ENCODE results near the gene PRKD1.

The PRKD1 gene

DNA sequence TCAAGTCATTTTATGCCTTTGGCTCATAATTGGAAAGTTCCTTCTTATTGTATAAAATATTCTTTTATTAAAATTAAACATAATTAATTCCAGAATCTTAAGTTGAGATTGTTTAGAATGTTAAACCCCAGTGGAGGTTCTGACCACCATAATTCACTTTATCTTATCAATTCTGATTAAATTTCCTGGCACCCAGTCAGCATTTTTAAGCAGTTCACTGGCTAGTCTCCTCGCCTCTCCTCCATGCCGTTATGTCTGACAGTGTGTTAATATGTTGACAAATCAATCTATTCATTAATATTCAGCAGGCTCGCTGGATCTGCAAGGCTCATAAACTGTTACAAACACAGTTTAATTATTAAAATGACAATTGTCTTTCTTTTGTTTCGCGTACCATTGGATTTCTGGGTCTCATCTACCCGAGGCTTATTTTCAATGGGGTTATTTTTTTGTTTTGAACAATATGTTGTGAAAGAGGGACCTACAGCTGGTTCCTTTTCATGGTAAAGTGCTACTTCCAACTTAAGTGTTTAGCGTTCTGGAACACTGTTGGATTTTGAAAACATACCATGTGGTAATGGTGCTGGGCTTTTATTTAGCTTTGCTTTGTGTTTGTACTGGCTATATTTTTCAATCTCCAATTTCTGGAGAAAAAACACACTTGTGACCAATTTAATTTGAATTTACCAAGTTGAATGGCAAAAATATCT, 339.7 kb downstream of the PRKD1 start:
- FAIRE-seq (no peak), DNase-seq (ENCODE audit: insufficient read length, low spot score) (no peak)
- no peak for TF ChIP-seq POLR2A (IDR thresholded peaks at IDR 0.05; ENCODE audit: low read depth, low read length)
- no peak for TF ChIP-seq POLR2AphosphoS5 (IDR thresholded peaks at IDR 0.05; ENCODE audit: low read depth, low read length)
- no peak for TF ChIP-seq POU2F2 (IDR thresholded peaks at IDR 0.05; ENCODE audit: low read depth, low read length)
- TF ChIP-seq SPI1 (IDR thresholded peaks at IDR 0.05; ENCODE audit: low read depth, low read length): no peak
- no peak for TF ChIP-seq TAF1 (IDR thresholded peaks at IDR 0.05; ENCODE audit: low read depth, low read length)
- no peak for TF ChIP-seq PAX5 (IDR thresholded peaks at IDR 0.05; ENCODE audit: insufficient read depth, low read length, severe bottlenecking)

DNA sequence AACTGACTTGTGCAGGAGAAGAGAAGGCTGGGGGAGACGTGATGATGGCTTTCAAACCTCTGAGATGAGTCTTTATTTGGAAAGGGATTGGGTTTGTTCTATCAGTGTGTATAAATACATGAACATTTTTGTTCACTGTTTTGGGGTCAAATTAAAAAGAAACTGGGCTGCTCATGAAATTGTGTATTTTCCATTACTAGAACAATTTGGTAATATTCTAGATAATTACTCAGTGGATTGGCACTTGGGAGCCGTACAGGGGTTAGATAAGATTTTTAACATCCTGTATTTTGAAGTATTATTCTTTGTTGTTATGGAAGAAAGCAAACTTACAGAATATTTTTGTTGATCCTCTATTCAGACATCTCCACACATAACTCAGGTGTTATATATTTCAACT, 340.6 kb downstream of the PRKD1 start:
- no peak for DNase-seq (ENCODE audit: insufficient read length, low spot score)
- no peak for TF ChIP-seq POLR2AphosphoS5 (IDR thresholded peaks at IDR 0.05; ENCODE audit: low read depth, low read length)
- TF ChIP-seq POLR2A (IDR thresholded peaks at IDR 0.05; ENCODE audit: low read depth, low read length): no peak
- TF ChIP-seq TAF1 (IDR thresholded peaks at IDR 0.05; ENCODE audit: low read depth, low read length): no peak
- TF ChIP-seq POU2F2 (IDR thresholded peaks at IDR 0.05; ENCODE audit: low read depth, low read length): no peak
- TF ChIP-seq SPI1 (IDR thresholded peaks at IDR 0.05; ENCODE audit: low read depth, low read length): no peak
- no peak for TF ChIP-seq PAX5 (IDR thresholded peaks at IDR 0.05; ENCODE audit: insufficient read depth, low read length, severe bottlenecking)

DNA sequence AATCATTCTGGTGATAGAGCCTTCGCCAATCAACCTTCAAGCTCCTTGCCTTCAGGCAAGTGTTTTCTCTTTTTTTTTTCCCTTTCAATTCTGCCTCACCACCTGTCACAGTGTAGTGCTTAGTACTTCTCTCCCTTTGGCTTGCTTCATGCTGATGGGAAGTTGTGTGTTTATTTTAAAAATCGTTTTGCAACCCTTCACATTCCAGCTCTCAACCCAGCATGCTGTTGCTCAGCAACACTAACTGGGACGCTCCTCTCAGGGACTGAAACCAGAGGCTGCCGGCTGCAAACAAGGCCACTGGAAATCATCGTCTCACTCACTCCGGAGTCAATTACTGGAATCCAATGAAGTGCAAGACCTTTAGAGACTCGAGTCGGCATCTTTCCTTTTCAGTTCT, 342.7 kb downstream of the PRKD1 start:
- DNase-seq (ENCODE audit: insufficient read length, low spot score): no peak
- TF ChIP-seq SPI1 (IDR thresholded peaks at IDR 0.05; ENCODE audit: low read depth, low read length): no peak
- no peak for TF ChIP-seq POLR2AphosphoS5 (IDR thresholded peaks at IDR 0.05; ENCODE audit: low read depth, low read length)
- no peak for TF ChIP-seq TAF1 (IDR thresholded peaks at IDR 0.05; ENCODE audit: low read depth, low read length)
- TF ChIP-seq POLR2A (IDR thresholded peaks at IDR 0.05; ENCODE audit: low read depth, low read length): no peak
- TF ChIP-seq PAX5 (IDR thresholded peaks at IDR 0.05; ENCODE audit: insufficient read depth, low read length, severe bottlenecking): no peak
- no peak for TF ChIP-seq POU2F2 (IDR thresholded peaks at IDR 0.05; ENCODE audit: low read depth, low read length)
- no peak for FAIRE-seq

More for the DNA sequence above, 340.6 kb downstream of the PRKD1 start:
- FAIRE-seq: no peak

DNA sequence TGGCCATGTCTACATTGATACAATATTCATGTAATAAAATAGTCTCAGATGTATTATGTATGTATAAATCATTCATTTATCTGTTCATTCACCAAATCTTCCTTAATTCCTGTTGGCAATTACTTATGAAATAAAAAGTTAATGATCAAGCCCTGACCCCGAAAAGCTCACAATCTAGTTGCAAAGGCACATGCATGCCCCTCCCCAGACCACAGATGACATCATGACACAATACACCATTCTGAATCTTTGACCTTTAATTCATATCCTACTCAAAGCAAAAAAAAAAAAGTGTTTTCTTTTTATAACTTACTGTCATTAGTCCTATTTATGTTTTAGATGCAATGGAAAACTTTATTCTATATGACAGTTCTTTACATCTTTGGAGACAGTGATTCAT, 346.9 kb downstream of the PRKD1 start:
- no peak for FAIRE-seq
- no peak for DNase-seq (ENCODE audit: insufficient read length, low spot score)
- TF ChIP-seq POU2F2 (IDR thresholded peaks at IDR 0.05; ENCODE audit: low read depth, low read length) (no peak), POLR2A (IDR thresholded peaks at IDR 0.05; ENCODE audit: low read depth, low read length) (no peak), POLR2AphosphoS5 (IDR thresholded peaks at IDR 0.05; ENCODE audit: low read depth, low read length) (no peak), PAX5 (IDR thresholded peaks at IDR 0.05; ENCODE audit: insufficient read depth, low read length, severe bottlenecking) (no peak)

DNA sequence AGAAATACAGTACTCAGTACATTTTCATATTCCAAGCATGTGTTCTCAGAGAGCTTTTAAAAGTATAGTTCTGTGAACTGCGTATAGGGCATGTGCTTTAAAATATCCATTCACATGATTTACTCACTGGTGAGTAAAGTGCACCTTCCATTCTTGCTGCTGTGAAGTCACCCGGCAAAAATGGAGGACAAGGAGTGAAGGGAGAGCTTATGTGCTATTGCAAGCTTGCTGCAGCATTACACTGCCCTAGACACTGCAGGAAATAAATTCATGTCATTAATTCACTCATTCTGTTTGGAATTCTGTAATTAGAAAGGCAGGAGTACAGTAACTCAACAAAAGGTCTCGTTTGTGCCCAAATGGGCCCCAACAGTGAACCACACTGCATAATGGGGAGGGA, 347.8 kb downstream of the PRKD1 start:
- DNase-seq (ENCODE audit: insufficient read length, low spot score) (no peak), FAIRE-seq (no peak)
- TF ChIP-seq POLR2AphosphoS5 (IDR thresholded peaks at IDR 0.05; ENCODE audit: low read depth, low read length) (no peak), PAX5 (IDR thresholded peaks at IDR 0.05; ENCODE audit: insufficient read depth, low read length, severe bottlenecking) (no peak)

DNA sequence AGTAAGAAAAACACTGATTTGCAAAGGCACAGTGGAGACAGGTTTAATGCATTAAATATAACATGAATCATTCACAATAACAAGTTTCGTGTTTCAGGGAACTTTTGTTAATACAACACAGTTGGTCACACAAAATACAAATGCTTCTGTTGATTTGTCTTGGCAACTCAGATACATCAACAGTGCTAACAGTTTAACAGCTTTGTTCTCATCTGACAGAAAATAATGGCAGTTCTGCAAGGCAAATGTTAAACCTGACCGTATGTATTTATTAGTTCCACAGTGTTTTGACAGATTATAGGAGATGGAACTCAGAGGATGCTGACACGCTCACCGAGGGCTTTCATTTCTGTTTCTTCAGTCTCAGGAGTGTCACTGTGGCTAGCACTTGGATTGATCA, 350.7 kb downstream of the PRKD1 start:
- no peak for DNase-seq (ENCODE audit: insufficient read length, low spot score)
- no peak for FAIRE-seq
- no peak for TF ChIP-seq POLR2A (IDR thresholded peaks at IDR 0.05; ENCODE audit: low read depth, low read length)
- TF ChIP-seq PAX5 (IDR thresholded peaks at IDR 0.05; ENCODE audit: insufficient read depth, low read length, severe bottlenecking): no peak
- no peak for TF ChIP-seq POU2F2 (IDR thresholded peaks at IDR 0.05; ENCODE audit: low read depth, low read length)
- TF ChIP-seq TAF1 (IDR thresholded peaks at IDR 0.05; ENCODE audit: low read depth, low read length): no peak
- no peak for TF ChIP-seq POLR2AphosphoS5 (IDR thresholded peaks at IDR 0.05; ENCODE audit: low read depth, low read length)
- no peak for TF ChIP-seq SPI1 (IDR thresholded peaks at IDR 0.05; ENCODE audit: low read depth, low read length)

DNA sequence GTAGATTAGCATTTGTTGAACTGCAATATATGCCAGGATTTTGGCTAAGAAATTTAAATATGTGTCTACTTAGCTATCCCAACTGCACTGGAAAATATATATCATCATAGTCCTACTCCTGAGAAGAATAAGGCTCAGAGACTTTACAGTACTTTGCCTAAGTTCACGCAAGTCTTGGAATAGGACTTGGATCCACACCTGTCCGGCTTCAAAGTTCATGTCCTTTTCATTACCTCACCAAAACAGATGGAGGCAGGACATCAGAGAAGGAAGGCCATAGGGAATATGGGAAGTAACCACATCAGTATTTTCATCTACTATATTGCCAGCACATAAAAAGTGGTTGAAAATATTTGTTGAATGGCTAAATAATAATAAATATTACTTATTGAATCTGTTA, 358.5 kb downstream of the PRKD1 start:
- DNase-seq (ENCODE audit: insufficient read length, low spot score): no peak
- no peak for TF ChIP-seq POLR2A (IDR thresholded peaks at IDR 0.05; ENCODE audit: low read depth, low read length)
- no peak for TF ChIP-seq POLR2AphosphoS5 (IDR thresholded peaks at IDR 0.05; ENCODE audit: low read depth, low read length)
- TF ChIP-seq TAF1 (IDR thresholded peaks at IDR 0.05; ENCODE audit: low read depth, low read length): no peak
- no peak for TF ChIP-seq PAX5 (IDR thresholded peaks at IDR 0.05; ENCODE audit: insufficient read depth, low read length, severe bottlenecking)
- no peak for TF ChIP-seq SPI1 (IDR thresholded peaks at IDR 0.05; ENCODE audit: low read depth, low read length)
- no peak for FAIRE-seq

DNA sequence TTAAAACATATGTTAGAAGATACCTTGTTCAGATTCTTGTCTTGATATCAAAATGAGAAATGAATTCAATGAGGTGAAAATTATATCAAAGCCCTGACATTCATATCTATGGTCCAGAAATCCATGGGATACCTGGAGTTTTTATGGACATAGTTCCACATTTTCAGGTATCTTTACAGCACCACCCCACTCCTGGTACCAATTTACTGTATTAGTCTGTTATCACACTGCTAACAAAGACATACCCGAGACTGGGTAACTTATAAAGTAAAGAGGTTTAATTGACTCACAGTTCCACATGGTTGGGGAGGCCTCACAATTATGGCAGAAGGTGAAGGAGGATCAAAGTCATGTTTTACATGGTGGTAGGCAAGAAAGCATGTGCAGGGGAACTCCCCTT, 361.5 kb downstream of the PRKD1 start:
- FAIRE-seq (no peak), DNase-seq (ENCODE audit: insufficient read length, low spot score) (no peak)
- no peak for TF ChIP-seq SPI1 (IDR thresholded peaks at IDR 0.05; ENCODE audit: low read depth, low read length)
- no peak for TF ChIP-seq POU2F2 (IDR thresholded peaks at IDR 0.05; ENCODE audit: low read depth, low read length)
- TF ChIP-seq TAF1 (IDR thresholded peaks at IDR 0.05; ENCODE audit: low read depth, low read length): no peak
- no peak for TF ChIP-seq POLR2A (IDR thresholded peaks at IDR 0.05; ENCODE audit: low read depth, low read length)
- no peak for TF ChIP-seq PAX5 (IDR thresholded peaks at IDR 0.05; ENCODE audit: insufficient read depth, low read length, severe bottlenecking)
- TF ChIP-seq POLR2AphosphoS5 (IDR thresholded peaks at IDR 0.05; ENCODE audit: low read depth, low read length): no peak

DNA sequence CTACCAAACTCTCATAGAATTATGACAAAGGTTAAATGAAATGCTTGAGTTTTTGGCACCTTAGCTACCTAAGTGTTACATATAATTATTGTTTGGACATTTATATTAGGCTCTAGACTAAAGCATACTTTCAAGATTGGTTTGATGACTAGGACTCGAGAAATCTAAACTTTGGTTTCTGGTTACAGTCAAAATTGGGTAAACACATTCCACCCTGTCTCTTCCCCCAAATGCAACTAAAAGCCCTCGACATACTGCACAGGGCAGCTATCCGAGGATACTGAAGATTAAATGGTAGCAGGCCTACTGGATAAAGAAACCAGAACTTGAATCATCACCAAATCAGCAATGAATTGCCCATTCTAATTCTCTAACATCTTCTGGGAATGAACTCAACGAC, 369.1 kb downstream of the PRKD1 start:
- no peak for DNase-seq (ENCODE audit: insufficient read length, low spot score)
- TF ChIP-seq TAF1 (IDR thresholded peaks at IDR 0.05; ENCODE audit: low read depth, low read length): no peak

DNA sequence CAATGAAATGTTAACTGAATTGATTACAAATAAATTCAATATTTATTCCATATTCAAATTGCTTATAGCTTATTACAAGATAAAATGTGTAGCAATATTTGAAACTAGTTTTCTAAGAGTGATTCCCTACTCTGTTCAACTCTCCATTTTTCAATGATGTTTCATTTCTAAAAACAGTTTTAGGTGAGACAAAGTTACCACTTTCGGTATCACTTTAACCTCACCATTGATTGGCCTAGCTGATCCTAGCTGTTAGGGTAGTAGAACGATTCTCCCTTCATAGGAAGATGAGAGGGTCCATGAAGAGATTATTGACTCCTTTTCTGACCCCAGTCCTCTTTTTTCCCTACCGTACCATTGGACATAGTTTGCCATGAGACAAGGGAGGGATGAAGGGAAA, 373.3 kb downstream of the PRKD1 start:
- no peak for FAIRE-seq
- no peak for TF ChIP-seq TAF1 (IDR thresholded peaks at IDR 0.05; ENCODE audit: low read depth, low read length)
- no peak for TF ChIP-seq POLR2AphosphoS5 (IDR thresholded peaks at IDR 0.05; ENCODE audit: low read depth, low read length)
- no peak for TF ChIP-seq POU2F2 (IDR thresholded peaks at IDR 0.05; ENCODE audit: low read depth, low read length)
- TF ChIP-seq POLR2A (IDR thresholded peaks at IDR 0.05; ENCODE audit: low read depth, low read length): no peak

More for the DNA sequence above, 369.1 kb downstream of the PRKD1 start:
- FAIRE-seq: no peak

More for the DNA sequence above, 373.3 kb downstream of the PRKD1 start:
- no peak for DNase-seq (ENCODE audit: insufficient read length, low spot score)
